GM18505 (cell line): Measurements from ENCODE around the gene GPR52.
"Not testable (repeated sequence)": the region's sequence is repeated elsewhere in the genome, so short reads cannot be mapped to it uniquely, and the experiment has no call there.

Source experiments
- ATAC-seq: cut with Tn5 transposase; IDR thresholded peaks from one replicate; pipeline ENCODE4 v1.9.1; 2021; ENCODE audit not compliant: unreplicated experiment
- POLR2A ChIP-seq: IDR thresholded peaks from 4 replicates; pipeline ENCODE4 v1.6.1; 2011; ENCODE audit warnings: borderline replicate concordance; ENCODE audit not compliant: insufficient read depth, insufficient read length; ENCODE audit errors: extremely low read depth

GPR52 gene

GRCh38 chr1:174447866-174448530 is at the start of gene GPR52:
TSS of gene GPR52 (plus strand) at chr1:174447964. CDS start at chr1:174448112, 148 bp downstream.
- no peak for ATAC-seq
- no peak for TF ChIP-seq POLR2A

- no peak for TF ChIP-seq POLR2A
- ATAC-seq: no peak
Observed at GRCh38 chr1:174398246-174398645, 49.5 kb upstream of the GPR52 start.

GRCh38 chr1:174399211-174399610 is 48.6 kb upstream of the GPR52 start:
- TF ChIP-seq POLR2A: no peak
- ATAC-seq: no peak

- TF ChIP-seq POLR2A: no peak
- ATAC-seq: no peak
Observed at GRCh38 chr1:174401075-174401474, 46.7 kb upstream of the GPR52 start.

GRCh38 chr1:174405219-174405618 is 42.5 kb upstream of the GPR52 start:
- no peak for ATAC-seq
- TF ChIP-seq POLR2A: no peak

- no peak for TF ChIP-seq POLR2A
- ATAC-seq: no peak
Observed at GRCh38 chr1:174406421-174406820, 41.3 kb upstream of the GPR52 start.

GRCh38 chr1:174407665-174408064 is 40.1 kb upstream of the GPR52 start:
- no peak for ATAC-seq
- no peak for TF ChIP-seq POLR2A

DNA sequence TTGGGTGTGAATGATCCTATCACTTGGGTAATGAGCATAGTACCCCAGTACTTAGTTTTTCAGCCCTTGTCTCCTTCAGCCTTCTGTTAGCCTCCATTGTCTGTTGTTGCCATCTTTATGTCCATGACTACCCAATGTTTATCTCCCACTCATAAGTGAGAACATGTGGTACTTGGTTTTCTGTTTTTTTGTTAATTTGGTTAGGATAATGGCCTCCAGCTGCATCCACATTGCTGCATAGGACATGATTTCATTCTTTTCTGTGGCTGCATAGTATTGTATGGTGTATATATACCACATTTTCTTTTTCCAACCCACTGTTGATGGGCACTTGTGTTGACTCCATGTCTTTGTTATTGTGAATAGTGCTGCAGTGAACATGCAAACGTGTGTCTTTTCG is 39.6 kb upstream of the GPR52 start:
- TF ChIP-seq POLR2A: no peak

DNA sequence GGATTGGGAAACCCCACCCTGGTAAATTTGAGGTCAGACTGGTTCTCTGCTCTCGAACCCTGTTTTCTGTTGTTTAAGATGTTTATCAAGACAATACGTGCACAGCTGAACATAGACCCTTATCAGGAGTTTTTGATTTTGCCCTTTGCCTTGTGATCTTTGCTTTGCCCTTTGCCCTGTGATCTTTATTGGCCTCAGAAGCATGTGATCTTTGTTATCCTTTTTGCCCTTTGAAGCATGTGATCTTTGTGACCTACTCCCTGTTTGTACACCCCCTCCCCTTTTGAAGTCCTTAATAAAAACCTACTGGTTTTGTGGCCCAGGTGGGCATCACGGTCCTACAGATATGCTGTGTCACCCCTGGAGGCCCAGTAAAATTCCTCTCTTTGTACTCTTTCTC is 38.0 kb upstream of the GPR52 start:
- ATAC-seq: not testable (repeated sequence)

More for the DNA sequence above, 39.6 kb upstream of the GPR52 start:
- no peak for ATAC-seq

DNA sequence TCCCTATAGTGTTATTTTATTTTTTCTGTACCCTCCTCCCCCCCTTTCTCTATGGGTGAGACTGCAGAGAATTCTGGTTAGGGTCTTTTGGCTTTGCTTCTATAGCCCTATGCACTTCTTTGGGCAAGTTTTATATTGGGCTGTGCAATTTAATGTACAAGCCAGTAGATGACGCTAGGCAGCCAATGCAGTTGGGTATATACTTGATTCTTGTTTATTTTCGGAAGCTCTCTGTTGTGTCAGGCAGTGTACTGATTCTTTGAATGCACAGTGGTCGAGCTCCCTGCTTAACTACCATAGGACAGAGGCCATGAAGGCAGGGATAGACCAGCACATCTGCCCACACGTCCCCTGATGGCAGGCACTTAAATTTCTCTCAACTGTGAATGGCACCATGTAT is 34.1 kb upstream of the GPR52 start:
- ATAC-seq: no peak
- TF ChIP-seq POLR2A: no peak

- TF ChIP-seq POLR2A: no peak
- ATAC-seq: no peak
Observed at GRCh38 chr1:174414203-174414602, 33.6 kb upstream of the GPR52 start.

GRCh38 chr1:174415506-174415905 is 32.3 kb upstream of the GPR52 start:
- ATAC-seq: no peak
- no peak for TF ChIP-seq POLR2A

DNA sequence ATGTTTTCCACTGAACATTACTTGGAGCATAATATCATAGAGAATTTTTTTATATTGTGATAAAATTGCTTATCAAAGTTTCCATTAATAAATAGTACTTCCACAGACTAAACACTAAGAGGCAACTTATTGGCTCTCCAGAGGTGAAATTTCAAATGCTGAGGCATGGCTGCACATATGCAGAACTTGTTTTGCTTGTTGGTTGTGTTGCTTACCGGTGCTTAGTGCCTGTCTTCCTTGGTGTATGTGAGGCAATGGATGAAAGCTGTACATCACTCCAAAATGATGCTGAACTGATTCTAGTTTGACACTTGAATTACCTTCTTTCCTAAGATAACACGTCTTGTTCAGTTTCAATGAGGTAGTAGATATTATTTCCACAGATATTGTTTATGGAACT is 29.8 kb upstream of the GPR52 start:
- no peak for TF ChIP-seq POLR2A
- ATAC-seq: no peak

GRCh38 chr1:174425121-174425520 is 22.6 kb upstream of the GPR52 start:
- no peak for ATAC-seq
- TF ChIP-seq POLR2A: no peak

GRCh38 chr1:174426153-174426552 is 21.6 kb upstream of the GPR52 start:
- TF ChIP-seq POLR2A: no peak
- ATAC-seq: no peak
